Upper lobe of left lung (tissue), 4 donors: ENCODE measurements around the gene PRKCE.

Source experiments
- POLR2AphosphoS5 ChIP-seq, 2 donors: sonication (generic); formaldehyde crosslinking; IDR thresholded peaks; one replicate each; pipeline ENCODE4 v1.5.1; 2017; ENCODE audit warnings: antibody characterized with exemption in 2 of 2
- TF ChIP-seq, protein P1 (sequence below), 6 experiments: fragments of 450-650 bp in 4 of 6; fragments of 200-600 bp in 2 of 6; sonication (generic) in 2 of 6; IDR thresholded peaks; one replicate each; pipeline ENCODE4 v1.5.1; 2016 to 2019; ENCODE audit warnings: antibody characterized with exemption in 6 of 6

DNA sequence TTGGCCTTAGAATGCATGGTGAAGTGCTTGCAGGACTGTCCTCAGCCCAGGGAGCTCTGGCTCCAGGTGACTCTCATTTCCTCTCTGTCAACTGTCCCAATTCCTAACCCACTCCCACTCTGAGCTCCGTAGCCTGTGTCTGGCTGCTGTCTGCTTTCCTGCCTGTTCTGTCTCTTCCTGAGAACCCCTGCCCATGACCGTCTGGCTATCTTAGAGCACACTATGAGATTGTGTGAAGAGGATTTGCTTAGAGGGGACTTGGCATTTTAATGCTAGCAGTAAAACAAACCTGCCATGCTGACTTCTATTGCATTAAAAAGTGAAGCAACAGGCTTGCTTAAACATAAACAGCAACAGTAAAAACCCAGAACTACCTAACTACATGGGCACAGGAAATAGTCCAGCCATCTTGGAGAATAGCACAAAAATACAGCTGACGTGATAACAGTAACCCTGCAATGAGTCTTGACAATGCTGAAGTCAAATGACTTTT lies 234.7 kb downstream of the PRKCE start:
- TF ChIP-seq POLR2AphosphoS5 (IDR thresholded peaks at IDR 0.05): no peak
- TF ChIP-seq, protein P1, sequence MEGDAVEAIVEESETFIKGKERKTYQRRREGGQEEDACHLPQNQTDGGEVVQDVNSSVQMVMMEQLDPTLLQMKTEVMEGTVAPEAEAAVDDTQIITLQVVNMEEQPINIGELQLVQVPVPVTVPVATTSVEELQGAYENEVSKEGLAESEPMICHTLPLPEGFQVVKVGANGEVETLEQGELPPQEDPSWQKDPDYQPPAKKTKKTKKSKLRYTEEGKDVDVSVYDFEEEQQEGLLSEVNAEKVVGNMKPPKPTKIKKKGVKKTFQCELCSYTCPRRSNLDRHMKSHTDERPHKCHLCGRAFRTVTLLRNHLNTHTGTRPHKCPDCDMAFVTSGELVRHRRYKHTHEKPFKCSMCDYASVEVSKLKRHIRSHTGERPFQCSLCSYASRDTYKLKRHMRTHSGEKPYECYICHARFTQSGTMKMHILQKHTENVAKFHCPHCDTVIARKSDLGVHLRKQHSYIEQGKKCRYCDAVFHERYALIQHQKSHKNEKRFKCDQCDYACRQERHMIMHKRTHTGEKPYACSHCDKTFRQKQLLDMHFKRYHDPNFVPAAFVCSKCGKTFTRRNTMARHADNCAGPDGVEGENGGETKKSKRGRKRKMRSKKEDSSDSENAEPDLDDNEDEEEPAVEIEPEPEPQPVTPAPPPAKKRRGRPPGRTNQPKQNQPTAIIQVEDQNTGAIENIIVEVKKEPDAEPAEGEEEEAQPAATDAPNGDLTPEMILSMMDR (IDR thresholded peaks at IDR 0.05): no peak
